NB4 (cell line): ENCODE results near the gene LITAFD.

Experiments
- DNase-seq: peaks from one replicate; pipeline ENCODE4 v3.0.0; 2010; ENCODE audit warnings: low read depth
- H3K4me3 ChIP-seq: one replicate; pipeline ENCODE4 v1.5.1; 2011; ENCODE audit warnings: mild to moderate bottlenecking, low read depth, low read length, moderate library complexity
- MAX ChIP-seq: IDR thresholded peaks from 2 replicates; pipeline ENCODE4 v1.6.1; 2011; ENCODE audit warnings: low read depth, low read length
- MYC ChIP-seq: IDR thresholded peaks from 2 replicates; pipeline ENCODE4 v1.6.1; 2011; ENCODE audit warnings: low read depth, low read length
- POLR2A ChIP-seq: IDR thresholded peaks from 2 replicates; pipeline ENCODE4 v1.6.1; 2011; ENCODE audit warnings: mild to moderate bottlenecking; ENCODE audit not compliant: insufficient read length; ENCODE audit errors: extremely low read depth
- TF ChIP-seq, protein P1 (sequence below): IDR thresholded peaks from one replicate; pipeline ENCODE4 v1.5.1; 2012; ENCODE audit warnings: low read depth, low read length

The LITAFD gene

GRCh38 chr16:8921347-8921984 is 39.3 kb downstream of the LITAFD start:
- H3K4me3 ChIP-seq: no peak overlapping the region
- TF ChIP-seq POLR2A: no peak
- TF ChIP-seq, protein P1, sequence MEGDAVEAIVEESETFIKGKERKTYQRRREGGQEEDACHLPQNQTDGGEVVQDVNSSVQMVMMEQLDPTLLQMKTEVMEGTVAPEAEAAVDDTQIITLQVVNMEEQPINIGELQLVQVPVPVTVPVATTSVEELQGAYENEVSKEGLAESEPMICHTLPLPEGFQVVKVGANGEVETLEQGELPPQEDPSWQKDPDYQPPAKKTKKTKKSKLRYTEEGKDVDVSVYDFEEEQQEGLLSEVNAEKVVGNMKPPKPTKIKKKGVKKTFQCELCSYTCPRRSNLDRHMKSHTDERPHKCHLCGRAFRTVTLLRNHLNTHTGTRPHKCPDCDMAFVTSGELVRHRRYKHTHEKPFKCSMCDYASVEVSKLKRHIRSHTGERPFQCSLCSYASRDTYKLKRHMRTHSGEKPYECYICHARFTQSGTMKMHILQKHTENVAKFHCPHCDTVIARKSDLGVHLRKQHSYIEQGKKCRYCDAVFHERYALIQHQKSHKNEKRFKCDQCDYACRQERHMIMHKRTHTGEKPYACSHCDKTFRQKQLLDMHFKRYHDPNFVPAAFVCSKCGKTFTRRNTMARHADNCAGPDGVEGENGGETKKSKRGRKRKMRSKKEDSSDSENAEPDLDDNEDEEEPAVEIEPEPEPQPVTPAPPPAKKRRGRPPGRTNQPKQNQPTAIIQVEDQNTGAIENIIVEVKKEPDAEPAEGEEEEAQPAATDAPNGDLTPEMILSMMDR: no peak
- no peak for TF ChIP-seq MYC
- TF ChIP-seq MAX: no peak
- no peak for DNase-seq

GRCh38 chr16:8923199-8923598 is 41.0 kb downstream of the LITAFD start:
- DNase-seq: no peak
- TF ChIP-seq, protein P1: peak; percentile 2
- TF ChIP-seq MAX: no peak
- no peak overlapping the region for H3K4me3 ChIP-seq

- no peak overlapping the region for H3K4me3 ChIP-seq
- TF ChIP-seq MAX: no peak
- no peak for TF ChIP-seq MYC
- TF ChIP-seq, protein P1: no peak
- no peak for TF ChIP-seq POLR2A
- DNase-seq: no peak
Measured at GRCh38 chr16:8924214-8924613, 42.1 kb downstream of the LITAFD start.

GRCh38 chr16:8925455-8925854 is 43.3 kb downstream of the LITAFD start:
- H3K4me3 ChIP-seq: no peak overlapping the region
- TF ChIP-seq MYC (no peak), POLR2A (no peak), MAX (no peak)
- TF ChIP-seq, protein P1: no peak
- no peak for DNase-seq

DNA sequence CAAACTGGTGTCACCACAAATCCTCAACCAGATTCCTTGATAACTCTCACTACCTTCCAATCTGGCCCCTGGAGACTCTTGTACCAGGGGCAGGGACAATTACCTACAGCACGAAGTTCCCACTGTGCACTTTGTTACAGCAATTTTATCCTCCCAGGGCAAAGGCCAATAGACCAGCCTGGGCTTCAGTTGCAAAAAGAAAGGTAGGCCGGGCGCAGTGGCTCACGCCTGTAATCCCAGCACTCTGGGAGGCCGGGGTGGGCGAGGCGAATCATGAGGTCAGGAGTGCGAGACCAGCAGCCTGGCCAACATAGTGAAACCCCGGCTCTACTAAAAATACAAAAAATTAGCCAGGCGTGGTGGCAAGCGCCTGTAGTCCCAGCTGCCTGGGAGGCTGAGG is 44.7 kb downstream of the LITAFD start:
- no peak for TF ChIP-seq POLR2A
- TF ChIP-seq, protein P1: no peak
- no peak for TF ChIP-seq MAX
- TF ChIP-seq MYC: no peak
- H3K4me3 ChIP-seq: no peak overlapping the region
- DNase-seq: no peak
